Fibroblast of villous mesenchyme (primary cell): ENCODE data around the gene ZNF786. TPM values are rescaled to one million over a fixed set of nuclear protein-coding genes. Genes with fewer than 3 reads are reported as not detected.
A peak's percentile ranks its signal among the peaks of the same experiment; 100 is the strongest.
"Not testable (repeated sequence)": the region's sequence is repeated elsewhere in the genome, so short reads cannot be mapped to it uniquely, and the experiment has no call there.

Experiments
- DNase-seq: peaks from one replicate; pipeline ENCODE4 v3.0.0-alpha.2; 2010; ENCODE audit warnings: low read depth
- H3K4me3 ChIP-seq: 2 replicates; pipeline ENCODE4 v1.5.1; 2011; ENCODE audit warnings: low read depth, mild to moderate bottlenecking, low read length
- CTCF ChIP-seq: IDR thresholded peaks from 2 replicates; pipeline ENCODE4 v1.5.1; 2012; ENCODE audit warnings: low read depth, mild to moderate bottlenecking, low read length; ENCODE audit not compliant: insufficient read depth
- total RNA-seq: library from RNA; depleted of rRNA; stranded (reverse); fragments of >200 nt; gene quantifications from 2 replicates; pipeline ENCODE4 v1.2.3, GENCODE V29; 2012

Gene ZNF786
- total RNA-seq, 1 donor, result 9.1 TPM

- DNase-seq, result no peak
- no peak for TF ChIP-seq CTCF
- no peak overlapping the region for H3K4me3 ChIP-seq
Measured at GRCh38 chr7:149099058-149099457, 8.5 kb upstream of the ZNF786 start.

- DNase-seq, result peak; percentile 7
- H3K4me3 ChIP-seq, result no peak overlapping the region
- TF ChIP-seq CTCF, result no peak
Measured at GRCh38 chr7:149097088-149097487, 6.6 kb upstream of the ZNF786 start.

GRCh38 chr7:149093228-149093627, 2.7 kb upstream of the ZNF786 start:
- H3K4me3 ChIP-seq, result no peak overlapping the region
- TF ChIP-seq CTCF, result no peak
- DNase-seq, result peak; percentile 8

- DNase-seq, H3K4me3 ChIP-seq: not testable (repeated sequence)
Measured at GRCh38 chr7:149092244-149092643, 1.7 kb upstream of the ZNF786 start.

GRCh38 chr7:149087376-149087775, 3.1 kb downstream of the ZNF786 start:
- TF ChIP-seq CTCF, result no peak
- no peak overlapping the region for H3K4me3 ChIP-seq
- no peak for DNase-seq

GRCh38 chr7:149085866-149086265, 4.7 kb downstream of the ZNF786 start:
- no peak for DNase-seq
- no peak for TF ChIP-seq CTCF

GRCh38 chr7:149084407-149084806, 6.1 kb downstream of the ZNF786 start:
- no peak for DNase-seq
- no peak for TF ChIP-seq CTCF
- H3K4me3 ChIP-seq, result no peak overlapping the region

More at GRCh38 chr7:149085866-149086265, 4.7 kb downstream of the ZNF786 start:
- H3K4me3 ChIP-seq, result no peak overlapping the region

- H3K4me3 ChIP-seq, result no peak overlapping the region
- TF ChIP-seq CTCF, result no peak
- DNase-seq, result no peak
Measured at GRCh38 chr7:149081914-149082313, 8.6 kb downstream of the ZNF786 start.
